Stimulated activated naive CD8-positive, alpha-beta T cell treated with anti-CD3 and anti-CD28 coated beads, Interleukin-15, amount 100 ng/mL, for 72 hours (primary cell): ENCODE results near the gene SDK2.

Source experiments
- ATAC-seq: fragments of 150-1000 bp; cut with Tn5 transposase; 2 replicates; pipeline ENCODE4 v1.10.0; 2021; ENCODE audit warnings: mild to moderate bottlenecking, moderate library complexity
- DNase-seq, 2 donors: peaks; one replicate each; pipeline ENCODE4 v3.0.0; 2021 to 2022
- H3K27ac Mint-ChIP-seq, 2 donors: one replicate each; pipeline ENCODE4 v1.8.0; 2022; ENCODE audit warnings: mild to moderate bottlenecking in 2 of 2, mixed read lengths in 2 of 2, moderate library complexity in 2 of 2
- H3K27me3 Mint-ChIP-seq: one replicate; pipeline ENCODE4 v1.8.0; 2022; ENCODE audit warnings: mixed read lengths
- H3K4me1 Mint-ChIP-seq: one replicate; pipeline ENCODE4 v1.8.0; 2022; ENCODE audit warnings: mild to moderate bottlenecking, mixed read lengths
- H3K4me3 Mint-ChIP-seq, 2 donors: one replicate each; pipeline ENCODE4 v1.8.0; 2022; ENCODE audit warnings: mild to moderate bottlenecking in 2 of 2, mixed read lengths in 2 of 2, moderate library complexity in 1 of 2
- H3K9me3 Mint-ChIP-seq, 2 donors: one replicate each; pipeline ENCODE4 v1.8.0; 2022; ENCODE audit warnings: mixed read lengths in 2 of 2

The SDK2 gene

GRCh38 chr17:73553311-73553710, 90.9 kb downstream of the SDK2 start:
- DNase-seq (no peak), ATAC-seq (no peak)
- no peak overlapping the region for H3K27ac Mint-ChIP-seq
- H3K4me1 Mint-ChIP-seq = peaks cover 9% of the 10 kb centered on the region
- H3K9me3 Mint-ChIP-seq = peaks cover 0 to 7% of the 10 kb centered on the region in 2 donors
- peaks cover 6% of the 10 kb centered on the region for H3K27me3 Mint-ChIP-seq
- H3K4me3 Mint-ChIP-seq = no peak overlapping the region

- H3K27ac Mint-ChIP-seq = no peak overlapping the region
- peaks cover 9% of the 10 kb centered on the region for H3K4me1 Mint-ChIP-seq
- ATAC-seq (no peak), DNase-seq (no peak)
- H3K9me3 Mint-ChIP-seq = peaks cover 0 to 7% of the 10 kb centered on the region in 2 donors
- peaks cover 6% of the 10 kb centered on the region for H3K27me3 Mint-ChIP-seq
- peak overlapping the region in 1 of 2 donors; percentile 74 for H3K4me3 Mint-ChIP-seq
These were observed 91.8 kb downstream of the SDK2 start for GRCh38 chr17:73552300-73553048.

DNA sequence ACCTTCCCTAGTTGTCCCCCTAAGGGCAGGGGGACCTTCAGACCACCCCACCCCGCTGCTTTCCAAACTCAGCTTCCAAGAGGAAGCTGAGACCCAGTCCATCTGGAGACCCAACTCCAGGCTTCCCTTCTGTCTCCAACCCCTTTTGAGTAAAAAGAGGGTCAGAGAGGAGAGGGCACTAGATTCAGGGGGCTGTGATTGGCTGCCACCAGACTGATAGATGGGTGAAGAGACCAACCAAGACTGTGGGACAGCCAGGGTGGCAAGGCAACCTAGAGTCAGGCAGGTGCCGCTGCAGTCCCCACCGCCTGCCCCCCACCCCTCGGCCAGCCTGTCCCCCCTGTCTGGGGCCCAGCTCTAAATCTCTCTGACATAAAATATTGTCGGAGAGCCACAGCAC, 92.5 kb downstream of the SDK2 start:
- Mint-ChIP-seq H3K4me3 (peak overlapping the region; percentile 74 to 84), H3K9me3 (peaks cover 0 to 7% of the 10 kb centered on the region in 2 donors), H3K27me3 (peaks cover 6% of the 10 kb centered on the region), H3K4me1 (peaks cover 9% of the 10 kb centered on the region), H3K27ac (peak overlapping the region; percentile 90 to 97)
- DNase-seq (peak; percentile 40 to 45), ATAC-seq (peak; percentile 71)

DNA sequence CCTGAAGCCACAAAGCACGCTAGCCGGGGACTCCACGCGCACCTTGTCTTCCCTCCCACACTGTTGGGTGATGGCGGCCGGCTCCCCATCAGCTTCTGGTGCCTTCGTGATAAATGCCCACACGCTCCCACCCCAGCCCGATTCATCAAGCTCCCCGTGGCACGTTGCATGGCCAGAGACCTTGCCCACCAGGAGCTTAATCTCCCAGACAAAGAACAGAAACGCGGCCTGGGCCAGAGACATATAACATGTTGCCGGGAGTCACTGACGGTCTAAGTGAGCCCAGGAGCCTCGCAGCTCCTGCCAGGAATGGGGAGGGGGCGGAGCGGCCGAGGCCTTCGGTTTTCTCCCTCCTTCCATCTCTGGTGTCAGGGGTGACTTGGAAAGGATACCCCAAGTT, 93.1 kb downstream of the SDK2 start:
- H3K4me3 Mint-ChIP-seq = no peak overlapping the region
- no peak for ATAC-seq
- peaks cover 6% of the 10 kb centered on the region for H3K27me3 Mint-ChIP-seq
- peaks cover 0 to 7% of the 10 kb centered on the region in 2 donors for H3K9me3 Mint-ChIP-seq
- peak overlapping the region in 1 of 2 donors; percentile 37 for H3K27ac Mint-ChIP-seq
- DNase-seq = no peak
- peaks cover 9% of the 10 kb centered on the region for H3K4me1 Mint-ChIP-seq

- peaks cover 6% of the 10 kb centered on the region for H3K27me3 Mint-ChIP-seq
- peaks cover 9% of the 10 kb centered on the region for H3K4me1 Mint-ChIP-seq
- H3K9me3 Mint-ChIP-seq = peaks cover 0 to 7% of the 10 kb centered on the region in 2 donors
- peak overlapping the region in 1 of 2 donors; percentile 46 for H3K27ac Mint-ChIP-seq
- DNase-seq (no peak), ATAC-seq (no peak)
- H3K4me3 Mint-ChIP-seq = no peak overlapping the region
These were observed 93.7 kb downstream of the SDK2 start for GRCh38 chr17:73550556-73550955.

GRCh38 chr17:73549841-73550430, 94.3 kb downstream of the SDK2 start:
- Mint-ChIP-seq H3K27me3 (peaks cover 6% of the 10 kb centered on the region), H3K4me3 (no peak overlapping the region), H3K27ac (no peak overlapping the region), H3K9me3 (peaks cover 0 to 7% of the 10 kb centered on the region in 2 donors), H3K4me1 (peaks cover 9% of the 10 kb centered on the region)
- ATAC-seq = no peak
- no peak for DNase-seq

- no peaks in the 10 kb centered on the region for H3K9me3 Mint-ChIP-seq
- H3K4me1 Mint-ChIP-seq = peaks cover 9% of the 10 kb centered on the region
- H3K27me3 Mint-ChIP-seq = peaks cover 6% of the 10 kb centered on the region
- DNase-seq (no peak), ATAC-seq (no peak)
- no peak overlapping the region for H3K27ac Mint-ChIP-seq
- no peak overlapping the region for H3K4me3 Mint-ChIP-seq
These were observed 95.5 kb downstream of the SDK2 start for GRCh38 chr17:73548620-73549311.

- H3K4me3 Mint-ChIP-seq = no peak overlapping the region
- H3K27ac Mint-ChIP-seq = no peak overlapping the region
- ATAC-seq (no peak), DNase-seq (no peak)
- H3K4me1 Mint-ChIP-seq = peaks cover 9% of the 10 kb centered on the region
- peaks cover 6% of the 10 kb centered on the region for H3K27me3 Mint-ChIP-seq
- no peaks in the 10 kb centered on the region for H3K9me3 Mint-ChIP-seq
These were observed 96.5 kb downstream of the SDK2 start for GRCh38 chr17:73547790-73548189.

GRCh38 chr17:73546770-73547536, 97.3 kb downstream of the SDK2 start:
- peaks cover 6% of the 10 kb centered on the region for H3K27me3 Mint-ChIP-seq
- no peaks in the 10 kb centered on the region for H3K9me3 Mint-ChIP-seq
- H3K27ac Mint-ChIP-seq = peak overlapping the region in 1 of 2 donors; percentile 51
- ATAC-seq = peak; percentile 33
- no peak overlapping the region for H3K4me3 Mint-ChIP-seq
- no peak for DNase-seq
- peaks cover 7% of the 10 kb centered on the region for H3K4me1 Mint-ChIP-seq

DNA sequence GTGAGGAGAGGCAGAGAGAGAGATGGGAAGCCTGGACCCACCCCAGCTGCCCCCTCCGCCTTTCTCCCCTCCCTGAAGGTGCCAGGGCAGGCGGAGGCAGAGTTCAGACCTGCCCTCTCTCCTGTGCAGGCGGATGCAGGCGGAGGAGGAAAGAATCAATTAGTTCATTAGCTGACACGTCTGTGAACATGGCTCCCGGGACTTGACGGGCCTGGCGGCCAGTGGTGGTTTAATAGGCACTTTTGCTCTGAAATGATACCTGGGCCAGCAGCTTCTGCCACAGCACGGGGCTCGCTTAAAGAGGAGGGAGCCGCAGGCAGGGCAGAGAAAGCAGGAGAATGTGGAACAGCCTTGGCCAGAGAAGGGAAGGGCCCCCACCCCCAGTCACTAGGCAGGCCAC, 98.1 kb downstream of the SDK2 start:
- no peaks in the 10 kb centered on the region for H3K4me1 Mint-ChIP-seq
- no peaks in the 10 kb centered on the region for H3K27me3 Mint-ChIP-seq
- no peak overlapping the region for H3K27ac Mint-ChIP-seq
- no peak overlapping the region for H3K4me3 Mint-ChIP-seq
- no peak for DNase-seq
- no peaks in the 10 kb centered on the region for H3K9me3 Mint-ChIP-seq
- no peak for ATAC-seq

GRCh38 chr17:73545109-73546032, 98.9 kb downstream of the SDK2 start:
- no peaks in the 10 kb centered on the region for H3K4me1 Mint-ChIP-seq
- no peaks in the 10 kb centered on the region for H3K9me3 Mint-ChIP-seq
- H3K27me3 Mint-ChIP-seq = no peaks in the 10 kb centered on the region
- DNase-seq (no peak), ATAC-seq (no peak)
- peak overlapping the region in 1 of 2 donors; percentile 29 for H3K27ac Mint-ChIP-seq
- peak overlapping the region in 1 of 2 donors; percentile 2 for H3K4me3 Mint-ChIP-seq

DNA sequence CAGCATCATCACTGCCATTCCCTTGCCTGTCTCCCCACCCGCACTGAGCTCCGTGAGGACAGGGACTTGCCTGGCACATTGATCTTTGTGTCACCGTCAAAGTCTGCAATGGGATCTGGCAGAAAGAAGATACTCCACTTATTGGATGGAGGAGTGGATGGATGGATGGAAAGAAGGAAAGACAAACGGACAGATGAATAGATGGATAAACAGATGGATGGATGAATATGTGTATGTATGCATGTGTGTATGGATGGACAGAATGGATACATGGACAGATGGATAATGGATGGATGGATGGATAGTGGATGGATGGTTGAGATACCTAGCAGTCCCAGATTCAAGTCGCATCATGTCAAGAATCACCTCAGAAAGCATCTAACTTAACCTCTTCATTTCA, 99.9 kb downstream of the SDK2 start:
- H3K9me3 Mint-ChIP-seq = no peaks in the 10 kb centered on the region

DNA sequence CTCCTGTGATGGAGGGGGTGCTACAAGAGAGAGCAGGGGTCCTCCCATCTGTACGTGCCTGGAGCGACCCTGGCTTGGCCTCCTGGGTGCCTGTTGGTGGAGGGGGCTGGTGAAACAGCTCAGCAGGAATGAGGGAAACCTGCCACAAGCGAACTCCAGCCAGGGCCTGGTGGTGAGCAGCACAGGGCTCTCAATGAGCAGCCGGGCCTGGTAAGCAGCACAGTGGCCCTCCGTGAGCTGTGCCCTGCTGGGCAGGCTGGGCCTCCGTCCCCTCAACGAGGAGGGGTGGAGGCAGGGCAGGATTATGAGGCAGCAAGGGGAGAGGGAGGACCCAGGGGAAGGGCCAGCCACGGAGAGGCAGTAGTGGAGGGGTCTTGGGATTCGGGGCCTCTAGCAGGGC, 101.9 kb downstream of the SDK2 start:
- no peaks in the 10 kb centered on the region for H3K27me3 Mint-ChIP-seq
- no peaks in the 10 kb centered on the region for H3K9me3 Mint-ChIP-seq
- DNase-seq = no peak
- H3K4me3 Mint-ChIP-seq = no peak overlapping the region
- peaks cover 4% of the 10 kb centered on the region for H3K4me1 Mint-ChIP-seq
- no peak for ATAC-seq
- H3K27ac Mint-ChIP-seq = peak overlapping the region in 1 of 2 donors; percentile 10

More for the DNA sequence above, 99.9 kb downstream of the SDK2 start:
- H3K4me1 Mint-ChIP-seq = no peaks in the 10 kb centered on the region
- no peak overlapping the region for H3K4me3 Mint-ChIP-seq
- no peak overlapping the region for H3K27ac Mint-ChIP-seq
- DNase-seq (no peak), ATAC-seq (no peak)
- H3K27me3 Mint-ChIP-seq = no peaks in the 10 kb centered on the region

DNA sequence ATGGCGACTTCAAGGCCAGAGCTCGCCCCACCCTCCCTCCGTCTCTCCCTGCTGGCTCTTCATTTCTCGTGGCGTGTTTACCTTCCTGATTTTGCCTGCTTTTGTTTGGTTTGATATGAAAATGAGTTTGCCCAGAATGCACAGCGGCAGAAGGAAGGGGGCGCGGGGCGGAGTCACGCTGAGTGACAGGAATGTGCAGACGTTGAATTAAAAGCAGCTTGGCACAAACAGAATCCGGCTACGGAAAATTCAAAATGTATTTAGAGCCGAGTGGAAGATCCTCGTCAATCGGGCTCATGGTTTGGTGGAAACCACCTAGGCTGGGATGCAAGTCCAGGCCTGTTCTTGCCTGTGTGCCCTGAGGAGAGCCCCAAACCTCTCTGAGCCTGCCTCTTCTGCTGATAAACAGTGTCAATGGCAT, 102.7 kb downstream of the SDK2 start:
- no peaks in the 10 kb centered on the region for H3K9me3 Mint-ChIP-seq
- H3K27ac Mint-ChIP-seq = peak overlapping the region in 1 of 2 donors; percentile 10
- DNase-seq (no peak), ATAC-seq (no peak)
- no peaks in the 10 kb centered on the region for H3K27me3 Mint-ChIP-seq
- peaks cover 4% of the 10 kb centered on the region for H3K4me1 Mint-ChIP-seq
- no peak overlapping the region for H3K4me3 Mint-ChIP-seq
